CD1c-positive myeloid dendritic cell (primary cell): ENCODE results near the gene C16orf95.
"Not testable (repeated sequence)": the region's sequence is repeated elsewhere in the genome, so short reads cannot be mapped to it uniquely, and the experiment has no call there.

Experiments used
- DNase-seq: peaks from one replicate; pipeline ENCODE4 v3.0.0-alpha.2; 2016; ENCODE audit errors: extremely low spot score

Gene C16orf95

GRCh38 chr16:87286839-87287626 lies 30.2 kb downstream of the C16orf95 start:
- DNase-seq = no peak

DNA sequence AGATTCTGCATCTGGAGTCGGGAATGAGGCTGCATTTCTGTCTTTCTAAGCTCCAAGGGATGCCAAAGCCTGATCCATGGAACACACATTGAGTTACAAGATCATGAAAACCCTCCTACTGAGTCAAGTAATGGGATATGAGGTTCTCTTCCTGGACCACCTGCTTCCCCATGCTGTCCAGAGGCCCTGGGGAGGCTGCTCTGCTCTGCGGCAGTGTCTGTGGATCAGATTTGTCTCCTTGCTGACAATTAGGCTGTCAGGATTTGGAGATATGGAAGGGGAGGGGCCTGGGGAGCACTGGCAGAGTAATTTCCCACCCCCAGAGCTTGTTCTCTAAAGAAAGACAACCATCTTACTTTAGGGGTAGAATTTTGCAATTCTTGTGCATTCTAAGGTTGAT lies 33.0 kb downstream of the C16orf95 start:
- DNase-seq = no peak

DNA sequence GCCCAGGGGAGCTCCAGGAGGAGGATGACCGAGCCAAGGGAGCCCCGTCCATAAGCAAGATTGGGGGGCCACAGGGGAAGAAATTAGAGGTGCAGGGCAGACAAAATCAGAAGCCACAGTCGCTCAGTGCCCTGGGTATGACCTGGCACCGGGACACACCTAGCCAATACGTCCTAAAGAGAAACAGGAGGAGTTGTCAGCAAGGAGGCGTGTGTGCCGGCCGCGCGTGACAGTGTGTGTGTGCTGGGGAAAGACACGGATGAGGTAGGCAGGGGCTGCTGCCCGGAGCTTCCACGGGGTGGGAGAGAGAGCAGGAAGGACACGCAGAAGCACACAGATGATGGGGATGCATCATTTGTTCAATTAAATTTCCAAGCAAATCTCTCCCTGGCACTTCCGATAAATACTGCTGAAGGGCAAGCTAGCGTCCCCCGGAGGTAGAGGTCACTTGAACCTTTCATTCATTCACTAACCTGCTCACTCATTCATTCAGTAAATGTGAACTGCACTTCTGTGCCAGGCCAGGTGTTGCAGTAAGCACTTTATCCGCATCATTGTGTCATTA lies 38.0 kb downstream of the C16orf95 start:
- no peak for DNase-seq

DNA sequence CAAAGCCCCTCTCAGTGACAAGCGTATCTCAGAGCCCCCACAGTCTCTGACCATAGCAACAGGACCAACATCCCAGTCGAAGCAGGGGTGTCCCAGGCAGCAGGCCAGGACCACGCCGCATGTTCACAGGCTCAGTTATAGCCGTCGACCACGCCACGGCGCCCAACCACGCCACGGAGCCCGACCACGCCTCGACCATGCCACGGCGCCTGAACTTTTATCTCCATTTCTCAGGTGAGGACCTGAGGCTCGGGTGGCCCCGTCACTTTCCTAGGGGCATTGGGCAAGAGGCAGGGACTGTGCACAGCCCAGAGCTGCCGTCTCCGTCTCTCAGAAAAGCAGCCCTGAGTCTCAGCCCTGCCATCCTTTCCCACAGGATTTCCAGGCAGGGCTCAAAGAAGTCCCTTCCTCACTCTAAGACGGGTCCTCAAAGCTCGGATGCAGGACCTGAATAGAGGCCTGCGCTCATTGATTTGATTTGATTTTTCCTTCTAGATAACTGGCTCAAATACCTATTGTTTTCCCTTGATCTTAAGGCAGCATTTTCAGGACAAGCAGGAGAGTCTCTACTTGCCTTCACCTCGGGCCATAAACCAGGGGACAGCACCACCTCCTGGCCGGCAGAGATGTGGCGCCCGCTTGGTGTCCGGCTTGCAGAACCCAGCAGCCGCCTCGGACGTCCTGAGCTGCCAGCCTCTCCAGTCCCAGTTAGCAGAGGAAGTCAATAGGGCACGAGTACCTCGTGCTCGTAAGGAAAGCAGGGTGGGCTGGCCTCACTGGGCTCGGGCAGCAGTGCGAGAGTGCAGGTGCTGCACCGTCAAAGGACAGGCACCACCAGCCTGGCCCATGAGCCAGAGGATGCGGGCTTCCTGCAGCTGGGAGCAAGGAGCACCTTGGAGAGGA lies 38.8 kb downstream of the C16orf95 start:
- peak; percentile 38 for DNase-seq

DNA sequence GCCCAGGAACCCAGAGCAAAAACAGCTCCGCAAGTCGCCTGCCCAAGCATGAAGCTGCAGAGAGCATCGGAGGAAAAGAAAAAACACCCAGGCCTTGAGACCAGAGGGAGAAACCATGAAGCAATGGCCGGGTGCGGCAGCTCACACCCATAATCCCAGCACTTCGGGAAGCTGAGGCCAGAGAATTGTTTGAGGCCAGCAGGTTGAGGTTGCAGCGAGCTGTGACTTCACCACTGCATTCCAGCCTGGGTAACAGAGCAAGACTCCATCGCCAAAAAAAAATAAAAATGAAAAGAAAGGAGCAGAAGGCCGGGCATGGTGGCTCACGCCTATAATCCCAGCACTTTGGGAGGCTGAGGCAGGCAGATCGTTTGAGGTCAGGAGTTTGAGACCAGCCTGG lies 40.3 kb downstream of the C16orf95 start:
- DNase-seq = no peak

DNA sequence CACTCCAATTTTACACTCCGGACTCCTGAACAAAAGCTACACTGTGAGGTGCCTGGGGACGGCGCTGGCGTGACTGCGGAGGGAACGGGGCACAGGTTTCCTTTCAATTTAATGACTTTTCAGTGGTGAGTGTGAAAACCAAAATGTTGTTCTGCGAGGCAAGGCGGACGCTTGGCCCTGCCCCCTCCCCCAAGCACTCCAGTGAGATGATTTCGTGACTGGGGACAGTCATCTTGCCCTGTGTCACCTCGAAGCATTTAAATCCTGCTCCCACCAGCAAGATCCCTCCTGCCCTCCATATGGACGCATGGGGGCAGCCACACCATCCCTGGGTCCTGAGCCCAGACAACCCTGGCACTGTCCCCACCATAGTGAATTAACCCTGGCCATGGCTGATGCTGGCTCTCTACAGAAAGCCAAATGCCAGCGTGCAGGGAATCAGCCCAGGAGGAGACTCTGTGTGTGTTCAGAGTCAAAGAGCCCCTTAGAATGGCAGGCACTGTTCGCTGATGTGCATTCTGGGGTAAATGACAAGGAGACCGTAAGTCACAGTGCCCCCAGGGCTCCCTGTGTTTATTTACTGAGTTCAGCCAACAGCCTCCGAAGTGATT lies 41.0 kb downstream of the C16orf95 start:
- DNase-seq = no peak

DNA sequence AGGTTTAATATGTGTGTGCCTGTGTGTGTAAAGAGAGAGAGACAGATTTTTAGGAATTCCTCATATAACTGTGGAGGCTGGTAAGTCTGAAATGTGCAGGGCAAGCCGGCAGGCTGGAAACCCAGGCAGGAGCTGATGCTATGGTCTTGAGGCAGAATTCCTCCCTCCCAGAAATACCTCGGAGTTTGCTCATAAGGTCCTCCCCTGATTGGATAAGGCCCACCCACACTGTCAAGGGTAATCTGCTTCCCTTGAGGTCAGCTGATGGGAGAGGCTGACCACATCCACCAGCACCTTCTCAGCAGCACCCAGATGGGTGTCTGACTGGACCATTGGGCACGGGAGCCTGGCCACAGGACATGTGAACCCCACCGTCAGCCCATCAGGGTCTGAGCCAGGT lies 42.4 kb downstream of the C16orf95 start:
- DNase-seq = no peak

DNA sequence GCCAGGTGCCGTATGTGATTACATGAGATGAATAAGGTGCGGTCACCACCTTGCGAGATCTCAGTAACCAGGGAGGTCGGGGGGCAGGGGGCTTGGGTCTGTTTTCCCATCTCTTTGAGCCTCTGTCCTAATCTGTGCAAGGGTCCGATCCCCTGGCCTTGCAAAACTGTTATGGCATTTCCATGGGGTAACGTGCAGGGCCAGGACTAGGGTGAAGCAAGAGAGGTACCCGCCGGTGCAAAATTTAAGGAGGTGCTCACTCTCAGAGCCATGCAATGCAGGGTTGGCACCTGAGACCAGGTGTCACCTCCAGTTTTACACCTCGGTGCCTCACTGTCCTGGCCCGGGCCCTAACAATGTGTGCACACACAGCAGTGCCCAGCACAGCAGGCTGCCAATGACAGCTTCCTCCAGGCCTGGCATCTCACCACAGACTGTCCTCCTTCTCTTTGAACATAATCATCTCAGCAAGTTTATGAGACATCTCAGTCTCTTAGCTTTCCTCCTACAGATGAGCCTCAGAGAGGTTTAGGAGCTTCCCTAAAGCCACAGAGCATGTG lies 43.6 kb downstream of the C16orf95 start:
- no peak for DNase-seq

- DNase-seq = no peak
Measured at GRCh38 chr16:87271256-87271655, 45.9 kb downstream of the C16orf95 start.

DNA sequence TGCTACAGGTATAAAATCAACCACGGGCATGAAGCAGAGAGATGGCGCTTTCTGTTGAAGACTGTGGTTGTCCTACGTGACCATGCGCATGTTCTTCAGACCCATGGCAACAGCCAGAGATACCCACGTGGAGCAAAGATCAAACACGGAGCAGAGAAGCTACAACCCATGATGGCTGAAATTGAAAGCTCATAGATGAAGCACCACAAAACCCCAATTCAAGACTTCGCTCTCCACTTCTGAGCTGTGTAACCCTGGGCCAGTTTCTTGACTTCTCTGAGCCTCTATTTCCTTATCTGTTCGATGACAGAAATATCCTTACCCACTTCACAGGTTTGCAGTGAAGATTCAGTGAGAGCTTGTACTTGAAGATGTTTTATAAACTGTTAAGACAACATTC lies 49.6 kb downstream of the C16orf95 start:
- no peak for DNase-seq

GRCh38 chr16:87266846-87267245 lies 50.3 kb downstream of the C16orf95 start:
- no peak for DNase-seq

- DNase-seq = no peak
Measured at GRCh38 chr16:87265261-87265660, 51.9 kb downstream of the C16orf95 start.

DNA sequence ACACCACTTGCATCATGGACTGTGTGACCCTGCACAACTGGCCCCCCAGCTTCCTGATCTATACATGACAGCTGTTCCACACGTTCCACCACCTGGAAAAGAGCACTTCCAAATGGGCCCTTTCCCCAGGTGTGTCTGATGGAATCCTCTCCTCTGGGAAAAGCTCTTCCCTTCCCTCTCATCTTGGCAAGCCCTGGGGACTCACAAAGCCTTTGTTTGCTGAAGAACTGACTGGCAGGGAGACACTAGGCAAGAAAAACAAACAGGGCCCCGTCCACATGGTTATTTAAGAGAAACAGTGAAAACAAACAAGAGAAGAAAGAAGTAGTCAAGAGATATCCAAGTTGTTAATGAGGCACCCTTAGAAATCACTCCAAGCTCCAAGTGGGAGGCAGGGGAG lies 52.6 kb downstream of the C16orf95 start:
- DNase-seq = no peak

- DNase-seq = no peak
Measured at GRCh38 chr16:87263418-87264052, 53.7 kb downstream of the C16orf95 start.

DNA sequence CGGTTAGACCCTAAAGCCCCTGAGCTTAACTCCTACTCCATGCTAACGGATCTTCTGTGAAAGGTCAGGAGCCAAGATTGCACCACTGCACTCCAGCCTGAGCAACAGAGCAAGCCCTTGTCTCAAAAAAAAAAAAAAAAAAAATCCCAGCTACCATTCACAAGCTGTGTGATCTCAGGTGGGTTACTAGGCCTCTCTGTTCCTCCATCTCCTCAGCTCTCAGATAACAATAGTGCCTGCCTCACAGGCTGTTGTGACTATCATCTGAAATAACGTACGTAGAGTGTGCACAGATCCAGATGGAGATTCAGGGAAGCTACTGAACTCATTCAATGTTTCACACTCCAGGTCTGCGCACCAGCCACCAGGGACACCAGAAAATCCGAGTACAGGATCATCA lies 57.8 kb downstream of the C16orf95 start:
- no peak for DNase-seq

- DNase-seq = not testable (repeated sequence)
Measured at GRCh38 chr16:87258653-87259052, 58.5 kb downstream of the C16orf95 start.

- no peak for DNase-seq
Measured at GRCh38 chr16:87255866-87256265, 61.3 kb downstream of the C16orf95 start.

- DNase-seq = no peak
Measured at GRCh38 chr16:87254734-87255133, 62.5 kb downstream of the C16orf95 start.

- no peak for DNase-seq
Measured at GRCh38 chr16:87254296-87254695, 62.9 kb downstream of the C16orf95 start.

DNA sequence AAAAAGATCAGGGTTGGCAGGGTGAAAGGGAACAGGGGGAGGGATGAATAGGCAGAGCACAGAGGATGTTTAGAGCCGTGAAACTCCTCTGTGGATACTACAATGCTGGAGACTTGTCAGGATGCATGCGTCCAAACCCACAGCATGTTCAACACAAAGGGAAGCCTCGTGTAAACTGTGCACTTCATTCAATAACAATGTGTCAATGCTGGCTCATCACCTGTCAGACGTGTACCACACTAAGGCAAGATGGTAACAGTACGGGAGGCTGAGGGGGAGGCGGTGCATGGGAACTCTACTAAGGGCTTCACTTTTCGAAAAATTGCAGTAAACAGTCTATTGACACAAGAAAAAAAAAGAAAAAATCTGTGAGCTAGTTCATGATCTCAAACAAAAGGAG lies 63.7 kb downstream of the C16orf95 start:
- no peak for DNase-seq
